Keratinocyte (primary cell): ENCODE measurements around the gene ATRNL1. TPM values are rescaled to one million over a fixed set of nuclear protein-coding genes. Genes with fewer than 3 reads are reported as not detected.
"Not testable (repeated sequence)": the region's sequence is repeated elsewhere in the genome, so short reads cannot be mapped to it uniquely, and the experiment has no call there.

ENCODE experiments used
- DNase-seq: peaks from one replicate; pipeline ENCODE4 v3.0.0-alpha.2; 2011; ENCODE audit warnings: low read depth, missing footprints, low spot score
- FAIRE-seq: peaks from 2 replicates; lab custom pipeline; 2011; peaks lifted over from hg19 to GRCh38; lab: Jason Lieb, UNC
- H2AFZ ChIP-seq: 2 replicates; pipeline ENCODE4 v1.6.0; 2012; ENCODE audit warnings: low read length, control low read depth, inconsistent platforms; ENCODE audit not compliant: control insufficient read depth
- H3K27ac ChIP-seq: 2 replicates; pipeline ENCODE4 v1.5.1; 2011; ENCODE audit warnings: low read length; ENCODE audit not compliant: control insufficient read depth, insufficient read depth
- H3K27me3 ChIP-seq: 3 replicates; pipeline ENCODE4 v1.6.0; 2011; ENCODE audit warnings: low read length; ENCODE audit not compliant: control insufficient read depth, insufficient read depth; ENCODE audit errors: extremely low read depth
- H3K36me3 ChIP-seq, 2 experiments: 2 replicates in 1 of 2; 3 replicates in 1 of 2; pipeline ENCODE4 v1.5.1; 2011; ENCODE audit warnings: low read length in 2 of 2, mild to moderate bottlenecking in 1 of 2; ENCODE audit not compliant: control insufficient read depth in 2 of 2, insufficient read depth in 2 of 2; ENCODE audit errors: extremely low read depth in 1 of 2
- H3K4me1 ChIP-seq: 3 replicates; pipeline ENCODE4 v1.5.1; 2011; ENCODE audit warnings: low read length; ENCODE audit not compliant: control insufficient read depth, insufficient read depth; ENCODE audit errors: extremely low read depth
- H3K4me2 ChIP-seq: 3 replicates; pipeline ENCODE4 v1.6.0; 2011; ENCODE audit warnings: low read depth, low read length; ENCODE audit not compliant: control insufficient read depth, insufficient read depth; ENCODE audit errors: extremely low read depth
- H3K4me3 ChIP-seq, 3 experiments: fragments of 200-600 bp in 1 of 3; sonication (generic) in 1 of 3; 2 replicates in 2 of 3; 3 replicates in 1 of 3; pipeline ENCODE4 v1.5.1; 2011 to 2016; ENCODE audit warnings: low read length in 3 of 3, mild to moderate bottlenecking in 3 of 3, control low read depth in 2 of 3, inconsistent platforms in 1 of 3, low read depth in 1 of 3, mixed read lengths in 1 of 3, mixed run types in 1 of 3, moderate library complexity in 1 of 3; ENCODE audit not compliant: control insufficient read depth in 2 of 3, insufficient read depth in 2 of 3; ENCODE audit errors: extremely low read depth in 1 of 3
- H3K79me2 ChIP-seq: 2 replicates; pipeline ENCODE4 v1.6.0; 2012; ENCODE audit warnings: low read length; ENCODE audit not compliant: control insufficient read depth, insufficient read depth
- H3K9ac ChIP-seq: 3 replicates; pipeline ENCODE4 v1.6.0; 2011; ENCODE audit warnings: low read length; ENCODE audit not compliant: control insufficient read depth, insufficient read depth; ENCODE audit errors: extremely low read depth
- H3K9me1 ChIP-seq: 3 replicates; pipeline ENCODE4 v1.6.0; 2011; ENCODE audit warnings: low read length; ENCODE audit not compliant: control insufficient read depth, insufficient read depth; ENCODE audit errors: extremely low read depth
- H3K9me3 ChIP-seq: 2 replicates; pipeline ENCODE4 v1.5.1; 2012; ENCODE audit warnings: low read depth, low read length; ENCODE audit not compliant: control insufficient read depth
- H4K20me1 ChIP-seq: 3 replicates; pipeline ENCODE4 v1.6.0; 2011; ENCODE audit warnings: low read length; ENCODE audit not compliant: control insufficient read depth, insufficient read depth; ENCODE audit errors: extremely low read depth
- EZH2 ChIP-seq: IDR thresholded peaks from one replicate; pipeline ENCODE4 v1.6.1; 2012; ENCODE audit warnings: inconsistent platforms, mild to moderate bottlenecking, low read length, moderate library complexity
- dilution Hi-C: fragments of 300-500 bp; cut with MboI; formaldehyde crosslinking; loops from one replicate; pipeline ENCODE4 v1.7.0; 2020; ENCODE audit warnings: low sequenced_read_pairs; ENCODE audit not compliant: extremely low pct_ligation_motif_present
- polyA plus RNA-seq, 5 experiments: library from polyadenylated mRNA; depleted of rRNA in 3 of 5; stranded (reverse) in 3 of 5; stranded (forward) in 1 of 5; unstranded in 1 of 5; fragments of >200 nt; gene quantifications; 1 replicate in 1 of 5; 2 replicates in 3 of 5; 3 replicates in 1 of 5; pipeline versions ENCODE4 v1.2.1 to v1.2.3, GENCODE V29; 2011 to 2012; ENCODE audit warnings: missing spikeins in 2 of 5, low read depth in 1 of 5, low replicate concordance in 1 of 5
- TF ChIP-seq, protein P1 (sequence below), 3 experiments: IDR thresholded peaks in 1 of 3; conservative IDR thresholded peaks in 1 of 3; optimal IDR thresholded peaks in 1 of 3; 2 replicates in 2 of 3; 3 replicates in 1 of 3; pipeline versions ENCODE3 to v1.5.1; 2011; ENCODE audit warnings: low read length in 3 of 3, mild to moderate bottlenecking in 3 of 3, moderate library complexity in 2 of 3, control low read depth in 1 of 3, inconsistent platforms in 1 of 3; ENCODE audit not compliant: insufficient read depth in 2 of 3; ENCODE audit errors: extremely low read depth in 1 of 3

ATRNL1 gene
- polyA plus RNA-seq, 1 donor (not counting 4 experiments of a cell fraction or from before 2014, with no cell fraction given): 0.07 TPM

DNA sequence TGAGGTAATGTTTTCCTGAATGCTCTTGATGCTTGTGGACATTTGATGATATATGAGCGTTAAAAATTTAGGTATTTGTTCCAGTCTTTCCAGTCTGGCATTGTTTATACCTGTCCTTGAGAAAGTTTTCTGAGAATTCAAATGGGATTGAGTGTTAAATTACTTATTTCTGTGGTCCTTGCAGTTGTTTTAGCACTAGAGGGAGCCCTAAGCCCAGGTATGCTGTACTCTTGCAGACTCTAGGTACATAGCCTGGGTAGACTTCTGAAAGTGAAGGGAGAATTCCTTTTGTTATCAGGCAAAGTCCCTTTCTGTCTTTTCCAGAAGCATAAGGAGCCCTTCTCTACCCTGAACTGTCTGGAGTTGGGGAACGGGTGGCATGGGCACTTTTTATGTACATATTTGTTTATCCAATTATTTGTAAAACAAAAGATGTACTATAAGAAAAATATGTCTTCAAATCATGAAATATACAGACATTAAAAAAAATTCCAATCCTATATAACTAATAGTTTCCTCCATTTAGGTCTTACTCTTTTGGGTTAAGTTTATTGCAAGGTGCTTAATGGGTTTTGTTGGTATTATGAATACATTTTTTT, 262.1 kb downstream of the ATRNL1 start:
- no peak overlapping the region for H2AFZ ChIP-seq
- no peaks in the 10 kb centered on the region for H4K20me1 ChIP-seq
- FAIRE-seq (peak; percentile 69), DNase-seq (peak; percentile 11)
- H3K79me2 ChIP-seq: no peaks in the 10 kb centered on the region
- no peaks in the 10 kb centered on the region for H3K27me3 ChIP-seq
- H3K27ac ChIP-seq: no peak overlapping the region
- H3K36me3 ChIP-seq: no peaks in the 10 kb centered on the region
- H3K9me1 ChIP-seq: no peaks in the 10 kb centered on the region
- TF ChIP-seq, protein P1, sequence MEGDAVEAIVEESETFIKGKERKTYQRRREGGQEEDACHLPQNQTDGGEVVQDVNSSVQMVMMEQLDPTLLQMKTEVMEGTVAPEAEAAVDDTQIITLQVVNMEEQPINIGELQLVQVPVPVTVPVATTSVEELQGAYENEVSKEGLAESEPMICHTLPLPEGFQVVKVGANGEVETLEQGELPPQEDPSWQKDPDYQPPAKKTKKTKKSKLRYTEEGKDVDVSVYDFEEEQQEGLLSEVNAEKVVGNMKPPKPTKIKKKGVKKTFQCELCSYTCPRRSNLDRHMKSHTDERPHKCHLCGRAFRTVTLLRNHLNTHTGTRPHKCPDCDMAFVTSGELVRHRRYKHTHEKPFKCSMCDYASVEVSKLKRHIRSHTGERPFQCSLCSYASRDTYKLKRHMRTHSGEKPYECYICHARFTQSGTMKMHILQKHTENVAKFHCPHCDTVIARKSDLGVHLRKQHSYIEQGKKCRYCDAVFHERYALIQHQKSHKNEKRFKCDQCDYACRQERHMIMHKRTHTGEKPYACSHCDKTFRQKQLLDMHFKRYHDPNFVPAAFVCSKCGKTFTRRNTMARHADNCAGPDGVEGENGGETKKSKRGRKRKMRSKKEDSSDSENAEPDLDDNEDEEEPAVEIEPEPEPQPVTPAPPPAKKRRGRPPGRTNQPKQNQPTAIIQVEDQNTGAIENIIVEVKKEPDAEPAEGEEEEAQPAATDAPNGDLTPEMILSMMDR (optimal IDR thresholded peaks at IDR 0.05 in 1 of 3, IDR thresholded peaks at IDR 0.05 in 1 of 3, conservative IDR thresholded peaks at IDR 0.05 in 1 of 3; ENCODE audit: extremely low read depth in 1 of 3, insufficient read depth in 2 of 3, low read length in 3 of 3): peak; percentile 49 to 76 (median 63)
- no peak for TF ChIP-seq EZH2
- H3K9ac ChIP-seq: no peak overlapping the region
- no peaks in the 10 kb centered on the region for H3K4me1 ChIP-seq
- no peak overlapping the region for H3K4me3 ChIP-seq
- dilution Hi-C loops: no loop called here
- no peaks in the 10 kb centered on the region for H3K9me3 ChIP-seq
- no peak overlapping the region for H3K4me2 ChIP-seq

DNA sequence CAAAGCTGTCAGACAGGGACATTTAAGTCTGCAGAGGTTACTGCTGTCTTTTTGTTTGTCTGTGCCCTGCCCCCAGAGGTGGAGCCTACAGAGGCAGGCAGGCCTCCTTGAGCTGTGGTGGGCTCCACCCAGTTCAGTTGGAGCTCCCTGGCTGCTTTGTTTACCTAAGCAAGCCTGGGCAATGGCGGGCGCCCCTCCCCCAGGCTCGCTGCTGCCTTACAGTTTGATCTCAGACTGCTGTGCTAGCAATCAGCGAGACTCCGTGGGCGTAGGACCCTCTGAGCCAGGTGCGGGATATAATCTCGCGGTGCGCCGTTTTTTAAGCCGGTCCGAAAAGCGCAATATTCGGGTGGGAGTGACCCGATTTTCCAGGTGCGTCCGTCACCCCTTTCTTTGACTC, 274.8 kb downstream of the ATRNL1 start:
- H3K9me1 ChIP-seq, H3K4me1 ChIP-seq, H4K20me1 ChIP-seq, H3K9ac ChIP-seq, H3K27ac ChIP-seq, dilution Hi-C loops, H3K9me3 ChIP-seq, H2AFZ ChIP-seq, H3K27me3 ChIP-seq, DNase-seq, FAIRE-seq, H3K4me3 ChIP-seq, H3K36me3 ChIP-seq, H3K4me2 ChIP-seq, H3K79me2 ChIP-seq: not testable (repeated sequence)

DNA sequence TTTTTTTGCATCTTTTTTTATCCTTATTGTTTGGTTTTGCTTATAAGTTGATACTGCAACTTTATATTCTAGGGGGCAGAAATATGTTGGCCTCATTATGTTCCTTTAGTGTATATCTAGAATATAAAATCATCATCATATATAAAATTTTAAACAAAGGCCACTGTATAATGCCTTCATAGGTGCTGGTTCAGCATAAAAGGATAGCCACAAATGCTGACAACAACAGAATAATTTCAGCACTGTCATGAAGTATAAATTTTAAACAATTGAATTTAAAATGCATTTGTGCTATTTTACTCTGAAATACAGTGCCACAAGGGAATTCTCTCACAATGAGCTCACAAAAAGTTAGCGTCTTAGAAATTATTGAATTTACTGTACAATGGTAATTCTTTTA, 285.9 kb downstream of the ATRNL1 start:
- Histone ChIP-seq H3K9me1 (no peaks in the 10 kb centered on the region), H3K79me2 (no peaks in the 10 kb centered on the region), H4K20me1 (no peaks in the 10 kb centered on the region), H3K9me3 (no peaks in the 10 kb centered on the region), H2AFZ (no peak overlapping the region), H3K4me1 (no peaks in the 10 kb centered on the region), H3K9ac (no peak overlapping the region), H3K36me3 (no peaks in the 10 kb centered on the region), H3K27me3 (no peaks in the 10 kb centered on the region), H3K4me2 (no peak overlapping the region), H3K27ac (no peak overlapping the region), H3K4me3 (no peak overlapping the region)
- FAIRE-seq (no peak), DNase-seq (no peak)
- TF ChIP-seq, protein P1 (optimal IDR thresholded peaks at IDR 0.05 in 1 of 3, IDR thresholded peaks at IDR 0.05 in 1 of 3, conservative IDR thresholded peaks at IDR 0.05 in 1 of 3; ENCODE audit: extremely low read depth in 1 of 3, insufficient read depth in 2 of 3, low read length in 3 of 3): no peak
- TF ChIP-seq EZH2: no peak
- dilution Hi-C loops: no loop called here
